NCI-H446 treated with DMSO at 0.1 percent for 48 hours (cell line): ENCODE data around the gene DEAF1.
"Not testable (repeated sequence)": the region's sequence is repeated elsewhere in the genome, so short reads cannot be mapped to it uniquely, and the experiment has no call there.

Source experiments
- DNase-seq: peaks from one replicate; lab custom pipeline; 2025; lab: John Stamatoyannopoulos, UW

DEAF1 gene

DNA sequence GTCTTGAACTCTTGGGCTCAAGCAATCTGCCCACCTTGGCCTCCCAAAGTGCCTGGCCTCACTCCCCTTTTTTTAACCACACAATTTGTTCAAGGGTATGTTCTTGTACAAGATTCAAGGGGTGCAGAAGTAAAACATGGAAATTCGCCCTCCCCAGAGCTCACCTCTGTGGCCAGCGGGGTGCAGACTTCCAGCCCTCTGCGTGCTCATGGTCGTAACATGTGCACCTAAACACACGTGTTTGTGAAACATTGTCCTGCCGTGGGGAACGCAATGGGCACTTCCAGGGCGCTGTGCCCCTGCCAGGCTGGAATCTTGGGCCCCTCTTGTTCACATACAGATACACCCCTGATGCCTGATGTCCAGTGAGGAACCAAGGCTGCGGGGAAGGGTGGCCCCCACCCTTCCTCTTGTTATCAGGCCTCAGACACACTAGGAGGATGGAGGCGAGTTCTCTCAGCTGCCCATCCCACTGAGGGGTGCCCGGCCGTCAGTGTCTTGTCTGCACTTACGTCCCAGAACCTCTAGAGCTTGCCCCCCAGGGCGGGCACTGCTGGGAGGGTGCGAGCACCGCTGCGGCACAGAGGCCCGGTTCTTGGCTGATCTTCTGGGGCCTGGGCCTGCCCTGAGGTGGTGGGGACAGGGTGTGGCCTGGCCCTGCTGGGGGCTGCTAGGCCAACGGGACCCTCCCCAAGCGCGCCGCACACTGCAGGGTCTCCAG is 6.9 kb upstream of the DEAF1 start:
- DNase-seq = no peak

- no peak for DNase-seq
These were observed 4.7 kb upstream of the DEAF1 start for GRCh38 chr11:699753-700152.

DNA sequence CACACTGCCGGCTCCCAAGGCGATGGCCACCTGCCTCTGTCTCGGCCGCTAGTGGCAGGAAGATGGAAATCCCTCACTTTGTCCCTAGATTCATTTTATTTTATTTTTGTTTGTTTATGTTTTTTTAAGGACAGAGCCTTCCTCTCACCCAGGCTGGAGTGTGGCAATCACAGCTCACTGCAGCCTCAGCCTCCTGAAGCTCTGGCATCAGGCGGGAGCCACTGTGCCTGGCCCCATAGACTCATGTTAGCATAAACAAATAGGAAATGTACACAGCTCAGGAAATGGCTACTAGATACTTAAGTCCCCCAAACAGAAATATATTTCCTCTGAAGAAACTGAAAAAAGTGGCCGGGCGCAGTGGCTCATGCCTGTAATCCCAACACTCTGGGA is 4.1 kb upstream of the DEAF1 start:
- DNase-seq = no peak

DNA sequence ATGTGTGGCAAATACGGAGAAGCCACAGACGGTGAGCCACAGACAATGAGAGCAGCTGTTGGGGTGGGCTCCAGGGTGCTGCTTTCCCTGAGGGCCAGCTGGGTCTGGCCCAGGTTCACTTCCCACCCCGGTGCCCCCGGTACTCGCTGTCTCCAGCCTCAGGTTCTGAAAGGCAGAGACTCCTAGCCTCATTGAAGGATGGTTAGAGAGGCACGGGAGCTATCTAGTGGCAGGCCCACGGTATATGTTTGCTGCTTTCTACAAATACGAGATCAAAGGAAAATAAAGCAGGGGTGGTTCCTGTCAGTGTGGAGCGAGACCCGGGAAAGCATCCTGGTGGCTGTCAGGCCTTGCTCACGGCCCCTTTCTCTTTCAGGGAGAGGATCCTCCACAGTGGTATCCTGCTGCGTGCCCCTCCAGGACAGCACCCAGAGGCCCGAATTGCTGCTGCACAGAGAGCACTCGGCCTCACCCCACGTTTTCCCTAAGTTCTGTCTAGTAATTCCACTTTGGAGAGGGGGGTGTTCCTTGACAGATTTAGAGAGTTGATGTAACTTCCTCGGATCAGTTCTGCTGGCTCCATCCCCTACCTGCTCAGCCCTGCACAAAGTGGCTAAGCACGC is 3.6 kb upstream of the DEAF1 start:
- no peak for DNase-seq

DNA sequence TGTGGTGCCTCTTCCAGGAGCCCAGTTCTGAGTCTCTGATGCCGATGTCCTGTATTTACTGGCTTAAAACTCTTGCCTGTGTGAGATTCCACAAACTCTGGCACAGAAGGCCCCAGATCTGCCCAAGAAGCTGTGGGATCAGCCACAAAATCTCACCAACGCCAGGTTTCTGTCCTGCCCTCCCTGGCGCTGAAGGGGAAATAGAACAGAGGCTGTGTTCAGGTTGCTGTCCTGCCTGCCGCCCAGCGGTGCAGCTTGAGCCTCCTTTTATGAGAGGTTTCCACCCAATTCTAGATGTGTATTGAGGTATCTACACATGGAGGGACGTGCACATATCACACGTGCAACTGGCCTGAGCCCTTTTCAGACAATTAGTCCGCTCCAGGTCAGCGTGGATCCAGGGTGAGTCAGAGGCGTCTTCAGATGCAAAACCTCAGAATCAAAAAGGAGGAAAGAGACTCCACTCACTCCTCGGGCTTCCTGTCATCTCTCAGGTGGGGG is 2.8 kb upstream of the DEAF1 start:
- DNase-seq = no peak

GRCh38 chr11:696955-697491 is 2.0 kb upstream of the DEAF1 start:
- no peak for DNase-seq

DNA sequence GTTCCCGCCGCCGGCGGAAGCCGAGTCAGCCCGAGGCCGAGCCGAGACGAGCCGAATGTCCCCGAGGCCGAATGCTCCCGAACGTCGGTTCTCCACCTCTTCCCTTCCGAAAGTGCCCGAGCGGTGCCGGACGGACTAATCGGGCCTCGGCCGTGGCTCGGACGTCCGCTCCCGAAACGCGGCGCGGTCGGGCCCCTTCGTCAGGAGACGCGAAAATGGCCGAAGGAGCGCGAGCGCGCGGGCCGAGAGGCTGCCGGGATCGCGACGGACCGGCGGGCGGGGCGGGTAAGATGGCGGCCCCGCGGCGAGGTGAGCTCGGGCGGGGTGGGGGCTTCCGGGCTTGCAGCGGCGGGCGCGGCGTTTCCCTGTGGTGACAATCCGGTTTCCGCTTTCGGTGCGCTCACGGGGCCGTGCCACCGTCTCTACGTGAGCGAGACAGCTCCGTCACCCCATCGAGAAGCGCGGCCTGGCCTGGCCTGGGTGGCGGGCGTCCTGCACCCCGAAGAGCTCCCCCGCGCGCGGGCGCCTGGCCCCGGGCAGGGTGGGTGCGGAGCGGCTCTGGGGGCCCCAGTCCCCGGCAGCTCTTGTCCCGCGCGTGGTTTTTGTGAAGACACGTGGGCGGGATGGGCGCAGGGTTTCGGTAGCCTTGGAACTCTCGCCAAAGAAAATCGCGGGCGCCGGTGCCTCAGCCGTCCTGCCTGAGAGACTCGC is 671 bp upstream of the DEAF1 start, which contains the start of gene TMEM80:
TMEM80 (plus strand) TSS at position 279 of the 711 bp plus-strand sequence; CDS start at position 291, 12 bp downstream.
- DNase-seq = peak; percentile 92

DNA sequence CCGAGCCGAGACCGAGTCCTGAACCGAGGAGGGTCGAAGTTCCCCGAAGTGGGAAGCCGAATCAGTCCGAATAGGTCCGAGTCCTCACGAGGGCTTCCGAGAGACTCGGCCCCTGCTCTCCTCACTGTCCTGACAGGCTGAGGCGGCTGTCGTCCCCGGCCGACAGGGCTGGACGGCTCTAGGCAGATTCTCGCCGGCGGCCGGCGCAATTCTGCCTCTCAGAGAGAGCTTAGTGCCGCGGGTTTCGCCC is 191 bp upstream of the DEAF1 start:
- DNase-seq = no peak

DNA sequence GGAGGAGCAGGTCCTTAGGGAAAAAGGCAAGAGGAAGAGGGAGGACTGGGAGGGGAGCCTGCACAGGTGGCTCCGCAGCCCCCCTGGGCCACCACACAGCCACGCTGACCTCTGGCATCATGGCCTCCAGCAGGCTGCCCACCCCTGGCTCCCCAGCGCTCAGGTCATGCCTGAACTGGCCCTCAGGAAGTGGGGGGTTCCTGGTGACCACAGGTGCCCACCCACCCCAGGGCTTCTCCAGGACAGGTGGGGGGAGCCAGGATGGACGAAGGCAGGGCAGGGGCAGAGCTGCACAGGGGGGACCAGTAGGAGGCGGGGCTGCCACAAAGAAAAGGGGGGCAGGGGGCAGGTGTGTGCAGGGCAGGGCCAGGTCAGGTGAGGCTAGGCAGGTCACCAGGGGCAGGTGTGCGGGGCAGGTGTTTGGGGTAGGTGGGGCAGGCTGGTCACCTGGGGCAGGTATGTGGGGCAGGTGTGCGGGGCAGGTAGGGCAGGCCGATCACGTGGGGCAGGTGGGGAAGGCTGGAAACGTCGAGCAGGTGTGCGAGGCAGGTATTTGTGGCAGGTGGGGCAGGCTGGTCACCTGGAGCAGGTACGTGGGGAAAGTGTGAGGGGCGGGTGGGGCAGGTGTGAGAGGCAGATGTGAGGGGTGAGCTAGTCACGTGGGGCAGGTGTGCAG is 997 bp downstream of the DEAF1 start:
- DNase-seq = no peak

DNA sequence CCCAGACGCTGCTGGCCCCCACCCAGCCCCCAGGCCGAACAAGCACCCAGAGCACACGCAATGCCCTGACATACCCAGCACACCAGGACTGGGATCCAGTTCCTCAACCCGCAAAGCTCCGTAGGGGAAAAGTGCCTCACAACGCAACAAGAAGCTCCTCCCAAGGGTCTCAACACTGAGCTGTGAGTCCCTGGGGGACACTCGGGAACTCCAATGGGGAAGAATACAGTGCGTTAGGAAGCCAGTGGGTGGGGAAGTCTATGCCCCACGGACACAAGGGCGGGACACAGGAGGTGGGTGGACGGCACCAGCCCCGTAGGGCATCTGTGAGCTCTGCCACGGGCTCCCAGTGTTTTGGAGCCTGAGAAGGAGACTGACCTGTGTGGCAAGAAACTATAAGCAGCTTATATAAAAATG is 1.6 kb downstream of the DEAF1 start:
- no peak for DNase-seq

DNA sequence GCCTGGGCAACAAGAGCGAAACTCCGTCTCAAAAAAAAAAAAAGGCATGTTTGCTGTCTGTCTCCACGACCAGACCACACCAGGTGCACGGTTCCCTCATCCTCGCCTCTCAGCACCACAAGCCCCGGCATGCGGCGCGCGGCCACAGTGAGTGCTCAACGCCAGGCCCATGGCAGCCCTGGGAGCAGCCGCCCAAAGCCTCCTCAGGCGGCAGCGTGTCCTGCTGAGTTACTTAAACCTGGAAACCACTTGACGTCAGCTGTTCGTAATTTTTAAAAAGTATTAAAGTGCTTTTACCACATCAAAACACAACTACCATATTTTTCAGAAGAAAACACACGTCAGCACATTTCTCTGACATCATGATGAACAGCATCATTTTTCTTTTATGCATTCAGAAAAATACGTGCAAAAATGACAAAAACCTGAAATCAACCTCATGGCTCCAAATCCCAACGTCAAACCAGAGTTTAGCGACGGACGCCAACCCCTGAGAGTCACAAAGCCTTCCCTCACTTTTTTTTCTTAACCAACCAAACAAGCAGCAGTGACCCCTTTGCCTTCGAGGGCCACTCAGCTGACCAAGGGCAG is 2.1 kb downstream of the DEAF1 start:
- DNase-seq = no peak

DNA sequence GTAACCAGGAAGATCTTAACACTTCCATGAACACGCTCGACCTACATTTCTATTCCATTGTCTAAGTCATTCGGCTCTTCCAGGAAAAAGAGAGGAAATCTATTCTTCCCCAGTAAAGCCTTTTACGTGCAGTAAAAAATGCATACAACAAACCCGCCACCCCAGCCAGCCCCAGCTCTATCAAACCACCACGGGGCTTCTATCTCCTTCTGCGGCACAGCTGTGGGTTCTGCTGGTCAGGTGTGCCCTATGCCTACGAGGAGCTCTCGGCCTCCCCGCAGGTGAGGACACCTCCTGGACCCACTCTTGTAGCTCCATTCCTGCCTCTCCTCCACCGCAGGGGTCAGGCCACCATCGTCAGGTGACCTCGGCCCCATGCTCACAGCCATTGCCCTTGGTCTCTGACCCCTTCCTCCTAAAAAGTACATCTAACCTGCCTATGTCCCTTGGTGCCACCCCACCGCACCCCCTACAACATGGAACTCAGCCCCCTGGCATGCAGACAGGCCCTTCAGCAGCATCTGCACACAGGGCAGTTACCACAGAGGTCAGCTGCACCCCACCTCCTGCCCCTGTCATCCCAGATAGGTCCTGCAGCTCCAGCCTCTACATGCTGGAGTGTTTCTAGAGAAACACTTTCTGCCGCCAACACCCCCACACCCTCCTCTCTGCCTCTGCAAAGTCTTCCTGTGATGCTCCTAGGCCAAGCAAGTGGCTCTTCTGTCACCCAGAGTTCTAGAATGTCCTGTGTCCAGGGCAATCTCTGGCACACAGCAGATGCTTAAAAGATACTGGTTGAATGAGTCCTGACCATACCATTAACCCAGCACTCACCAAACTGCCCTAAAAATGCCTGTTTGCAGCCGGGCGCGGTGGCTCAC is 3.1 kb downstream of the DEAF1 start:
- no peak for DNase-seq

DNA sequence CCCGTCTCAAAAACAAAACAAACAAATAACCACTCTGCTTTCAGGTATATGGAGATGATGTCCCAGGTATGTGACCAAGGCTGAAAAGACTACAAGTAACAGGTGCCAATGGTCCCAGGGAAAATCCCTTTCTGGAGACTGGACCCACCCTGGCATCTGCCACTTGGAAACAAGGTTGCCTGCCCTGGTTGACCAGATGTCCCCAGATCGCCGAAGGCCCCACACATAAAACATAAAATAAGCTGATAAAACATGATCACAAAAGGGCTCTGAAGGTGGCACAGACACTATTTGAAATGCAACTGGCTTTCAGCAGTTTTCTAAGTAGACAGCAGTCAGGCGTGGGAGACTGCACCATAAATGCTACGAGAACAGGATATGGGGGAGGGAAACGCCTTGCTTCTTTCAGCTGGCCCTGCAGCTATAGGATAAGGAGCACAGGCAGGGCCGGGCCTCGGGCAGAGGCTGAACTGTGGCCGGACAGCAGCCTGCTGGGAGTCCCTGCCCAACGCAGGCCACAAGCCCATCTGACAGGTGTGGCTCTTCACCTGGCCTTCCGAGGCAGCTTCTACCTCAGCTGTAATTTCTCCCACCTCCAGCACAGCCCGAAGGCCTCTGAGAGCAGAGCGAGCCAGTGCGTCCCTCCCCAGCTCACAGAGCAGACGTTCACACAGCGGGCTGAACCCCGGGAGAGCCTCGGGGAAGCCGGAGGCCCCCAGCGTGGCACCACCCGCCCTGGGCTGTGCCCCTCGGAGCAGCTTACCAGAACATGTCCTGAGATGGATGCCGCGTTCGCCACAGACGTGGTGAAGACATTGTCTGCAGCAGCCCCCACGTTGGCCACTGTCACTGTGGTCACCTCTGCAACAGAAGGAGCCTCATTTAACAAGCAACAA is 4.0 kb downstream of the DEAF1 start:
- no peak for DNase-seq

GRCh38 chr11:690244-690643 is 4.8 kb downstream of the DEAF1 start:
- DNase-seq = not testable (repeated sequence)

- DNase-seq = no peak
These were observed 5.4 kb downstream of the DEAF1 start for GRCh38 chr11:689625-690024.

GRCh38 chr11:688681-689080 is 6.3 kb downstream of the DEAF1 start:
- DNase-seq = no peak

GRCh38 chr11:687751-688150 is 7.3 kb downstream of the DEAF1 start:
- no peak for DNase-seq

DNA sequence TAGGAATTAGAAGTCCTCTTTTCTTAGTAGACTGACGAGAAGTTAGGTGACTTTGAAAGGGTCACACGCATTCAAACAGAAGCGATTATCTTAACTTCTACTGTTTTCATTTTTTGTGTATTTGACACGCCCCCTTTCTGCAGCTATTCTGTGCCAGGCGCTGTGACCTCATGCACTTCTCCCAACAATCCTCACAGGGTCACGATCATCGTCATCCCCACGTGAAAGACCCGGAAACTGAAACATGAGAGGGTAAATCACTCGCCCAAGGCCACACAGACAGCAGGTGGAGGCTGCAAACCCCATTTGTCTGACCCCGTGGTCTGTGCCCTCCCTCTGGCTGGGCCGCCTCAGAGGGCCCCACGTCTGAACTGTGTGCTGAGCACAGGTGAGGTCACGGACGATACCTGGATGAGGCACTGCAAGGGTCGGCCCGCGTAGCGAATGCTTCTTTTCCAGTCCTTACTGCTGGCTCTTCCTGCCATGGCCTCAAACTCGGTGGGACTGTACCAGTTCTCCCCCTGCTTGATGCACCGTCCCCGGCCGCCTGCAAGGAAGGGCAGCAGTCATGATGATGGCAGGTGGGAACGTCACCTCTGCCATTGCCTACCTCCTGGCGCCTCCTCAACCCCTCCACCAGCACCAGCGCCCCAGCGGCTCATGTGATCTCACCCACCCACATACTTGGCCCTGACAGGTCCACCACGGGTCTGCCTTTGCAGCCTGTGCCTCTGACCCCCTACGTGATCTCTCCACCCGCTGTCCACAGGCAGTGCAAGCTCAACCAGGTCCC is 8.4 kb downstream of the DEAF1 start:
- DNase-seq = no peak

GRCh38 chr11:680970-681369 is 14.1 kb downstream of the DEAF1 start:
- no peak for DNase-seq
